NCI-H1930 (cell line): ENCODE results near the gene SLC35F4.
A peak's percentile ranks its signal among the peaks of the same experiment; 100 is the strongest.
"Not testable (repeated sequence)": the region's sequence is repeated elsewhere in the genome, so short reads cannot be mapped to it uniquely, and the experiment has no call there.

Experiments
- DNase-seq, 2 experiments: peaks; one replicate each; lab custom pipeline; 2025; lab: John Stamatoyannopoulos, UW

SLC35F4 gene

DNA sequence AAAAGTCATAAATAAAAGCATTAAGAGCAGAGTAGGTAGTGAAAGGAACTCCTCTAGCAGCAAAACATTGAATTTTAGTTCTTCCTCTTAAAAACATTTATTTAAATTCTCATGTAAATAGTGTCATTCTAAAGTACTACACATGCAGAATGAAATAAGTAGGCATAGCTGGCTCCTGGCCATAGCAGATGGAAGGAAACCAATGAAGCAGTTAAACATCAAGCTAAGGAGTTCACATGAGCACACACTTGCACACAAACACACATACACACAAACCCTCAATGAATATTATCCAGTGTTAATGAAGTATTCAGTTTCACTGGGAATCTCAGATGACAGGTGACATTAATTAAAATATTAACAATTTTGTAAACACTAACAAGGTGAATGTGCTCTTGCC is 69.3 kb downstream of the SLC35F4 start:
- DNase-seq = no peak

DNA sequence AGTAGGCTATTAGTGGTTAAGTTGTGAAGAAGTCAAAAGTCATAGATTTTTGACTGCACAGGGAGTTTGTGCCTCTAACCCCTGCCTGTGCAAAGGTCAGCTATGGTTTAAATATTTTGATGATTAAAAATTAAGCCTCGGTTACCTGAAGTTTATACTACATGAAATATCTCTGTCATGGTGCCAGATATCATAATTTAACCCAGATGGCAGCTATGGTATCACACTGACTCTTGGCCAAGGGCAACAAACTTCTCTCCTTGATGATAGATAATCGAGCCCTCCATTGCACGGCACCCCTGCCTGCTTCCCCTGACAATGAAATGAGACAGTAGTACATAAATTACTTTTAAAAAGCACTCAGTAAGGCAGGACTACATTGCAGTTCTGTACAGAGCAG is 80.8 kb downstream of the SLC35F4 start:
- DNase-seq = no peak

DNA sequence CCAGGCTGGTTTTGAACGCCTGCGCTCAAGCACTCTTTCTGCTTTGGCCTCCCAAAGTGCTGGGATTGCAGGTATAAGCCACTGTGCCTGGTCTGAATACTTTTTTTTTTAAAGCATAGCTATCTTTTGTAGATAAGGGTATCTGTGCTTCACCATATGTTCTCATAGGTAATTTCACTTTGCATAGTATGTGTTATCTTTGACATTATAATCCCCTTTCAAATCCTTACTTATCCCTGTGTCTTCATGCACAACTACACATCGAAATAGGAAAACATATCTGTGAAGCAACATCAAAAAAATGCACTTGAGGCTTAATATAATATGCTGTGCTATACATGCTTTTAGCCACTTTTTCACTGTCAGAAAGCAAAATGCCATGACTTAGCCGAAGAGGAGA is 94.1 kb downstream of the SLC35F4 start:
- DNase-seq = no peak

DNA sequence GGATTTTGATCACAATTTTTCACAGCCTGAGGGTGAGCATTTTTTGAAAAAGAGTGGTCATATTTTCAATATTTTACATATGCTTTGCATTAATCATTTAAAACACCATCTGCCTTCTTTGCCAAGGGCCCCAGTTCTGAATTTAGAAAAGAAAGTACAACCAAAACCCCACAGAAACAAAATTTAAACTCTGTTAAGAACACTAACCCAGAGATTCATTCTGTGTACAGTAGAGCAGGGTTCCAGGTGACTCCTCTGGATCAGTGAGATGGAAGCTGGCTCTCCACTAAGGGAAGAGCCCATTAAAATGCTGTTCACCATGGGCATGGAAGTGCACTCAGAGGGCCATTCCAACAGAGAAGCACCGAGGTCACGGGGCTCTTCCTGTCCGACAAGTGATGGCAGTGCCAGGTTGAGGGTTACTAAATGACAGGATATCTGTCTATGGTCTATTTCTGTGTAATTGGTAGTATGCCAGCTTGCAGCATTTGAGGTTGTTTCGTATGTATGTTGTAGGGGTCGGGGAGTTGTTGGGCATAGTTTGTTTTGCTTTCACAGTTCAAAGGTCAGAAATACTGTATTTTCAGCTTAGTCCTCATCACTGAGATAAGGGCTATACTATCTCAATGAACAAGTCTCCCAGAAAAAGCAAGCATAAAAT is 95.9 kb downstream of the SLC35F4 start:
- DNase-seq = no peak

DNA sequence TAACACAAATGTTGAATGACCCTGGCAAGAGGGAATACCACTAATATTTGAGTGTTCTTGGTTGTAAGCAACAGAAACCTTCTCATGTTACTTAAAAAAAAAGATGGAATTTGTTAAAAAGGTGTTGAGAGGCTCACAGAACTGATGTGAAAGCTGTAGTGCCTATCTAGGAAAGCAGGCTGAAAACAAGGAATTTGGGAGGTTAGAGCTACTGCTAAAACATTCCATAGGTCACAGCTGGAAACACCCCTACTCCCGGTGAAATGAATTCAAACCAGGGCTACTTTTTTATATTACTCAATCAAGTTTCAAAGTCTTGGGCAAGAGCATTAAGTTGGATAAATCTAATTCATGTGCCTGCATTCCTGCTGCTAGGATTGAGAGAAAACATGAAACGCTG is 104.1 kb downstream of the SLC35F4 start:
- DNase-seq = no peak

DNA sequence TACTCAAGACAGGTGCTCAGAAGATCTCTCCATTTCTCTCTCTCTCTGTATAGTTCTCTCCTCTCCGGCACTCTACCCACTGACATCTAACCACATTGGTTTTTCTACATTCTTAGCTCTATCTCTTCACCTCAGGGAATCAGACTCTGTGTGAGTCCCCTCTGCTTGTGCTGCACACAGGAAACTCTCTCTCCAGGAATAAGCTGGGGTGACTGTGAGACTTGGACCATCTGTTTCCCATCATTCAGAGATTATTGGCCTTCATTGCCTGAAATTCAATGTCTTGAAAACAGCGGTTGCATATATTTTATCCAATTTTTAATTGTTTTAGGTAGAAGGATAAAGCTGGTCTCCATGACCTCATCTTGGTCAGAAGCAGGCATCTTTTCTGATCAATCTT is 105.0 kb downstream of the SLC35F4 start:
- DNase-seq = no peak

DNA sequence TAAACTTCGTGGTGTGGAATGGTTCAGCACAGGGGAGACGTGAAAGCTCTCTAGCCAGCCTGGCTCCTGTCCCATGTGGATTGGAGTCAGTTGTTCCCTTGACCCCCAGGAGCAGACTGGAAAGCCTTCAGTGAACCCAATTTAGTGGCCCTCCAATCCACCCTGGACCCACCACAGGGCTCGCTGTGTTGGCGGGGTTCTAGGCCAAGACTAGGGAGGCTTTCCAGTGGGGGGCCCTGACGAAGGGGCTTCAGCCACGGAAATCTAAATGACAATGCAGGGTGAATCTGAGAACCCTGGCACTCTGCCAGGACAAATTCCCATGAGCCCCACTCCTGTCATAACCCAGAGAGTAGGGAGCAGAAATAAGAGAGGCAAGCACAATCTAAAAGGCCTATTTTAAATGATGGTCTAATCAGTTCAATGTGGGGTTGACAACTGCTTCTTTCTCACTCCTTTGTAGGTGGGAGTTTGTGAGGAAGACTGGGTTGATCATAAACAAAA is 110.8 kb downstream of the SLC35F4 start:
- DNase-seq = peak in 1 of 2 experiments; percentile 28

DNA sequence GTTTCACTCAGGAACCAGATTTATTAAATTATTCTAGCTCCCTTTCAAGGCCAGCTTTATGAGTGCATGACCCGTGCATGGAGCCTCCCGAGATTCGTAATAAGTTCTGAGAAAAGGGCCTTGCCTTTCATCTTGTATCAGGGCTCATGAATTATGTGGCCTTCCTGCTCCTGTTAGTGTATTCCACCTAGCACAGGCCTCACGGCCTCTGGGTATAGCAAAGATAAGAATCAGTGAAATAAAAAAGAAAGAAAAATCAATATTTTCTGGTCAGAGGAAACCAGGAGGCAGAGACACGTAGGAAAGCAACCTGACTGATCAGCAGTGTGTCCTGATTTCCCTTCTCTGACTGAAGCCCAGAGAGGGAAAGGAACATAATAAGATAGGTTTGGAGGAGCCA is 111.4 kb downstream of the SLC35F4 start:
- no peak for DNase-seq

DNA sequence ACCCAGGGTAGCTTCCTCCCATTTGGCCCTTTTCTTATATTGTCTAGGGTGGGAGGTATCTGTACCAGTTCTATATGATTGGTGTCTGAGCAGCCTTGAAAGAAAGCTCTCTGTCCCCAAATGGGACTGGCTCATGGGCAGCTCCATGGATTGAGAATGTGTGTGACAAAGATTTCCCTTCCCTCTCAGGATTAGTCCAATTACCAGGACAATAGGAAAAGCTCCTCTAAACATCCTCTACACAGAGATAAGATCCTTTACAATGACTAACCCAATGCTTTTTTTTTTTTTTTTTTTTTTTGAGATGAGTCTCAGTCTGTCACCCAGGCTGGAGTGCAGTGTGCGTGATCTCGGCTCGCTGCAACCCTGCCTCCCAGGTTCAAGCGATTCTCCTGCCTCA is 112.1 kb downstream of the SLC35F4 start:
- no peak for DNase-seq

DNA sequence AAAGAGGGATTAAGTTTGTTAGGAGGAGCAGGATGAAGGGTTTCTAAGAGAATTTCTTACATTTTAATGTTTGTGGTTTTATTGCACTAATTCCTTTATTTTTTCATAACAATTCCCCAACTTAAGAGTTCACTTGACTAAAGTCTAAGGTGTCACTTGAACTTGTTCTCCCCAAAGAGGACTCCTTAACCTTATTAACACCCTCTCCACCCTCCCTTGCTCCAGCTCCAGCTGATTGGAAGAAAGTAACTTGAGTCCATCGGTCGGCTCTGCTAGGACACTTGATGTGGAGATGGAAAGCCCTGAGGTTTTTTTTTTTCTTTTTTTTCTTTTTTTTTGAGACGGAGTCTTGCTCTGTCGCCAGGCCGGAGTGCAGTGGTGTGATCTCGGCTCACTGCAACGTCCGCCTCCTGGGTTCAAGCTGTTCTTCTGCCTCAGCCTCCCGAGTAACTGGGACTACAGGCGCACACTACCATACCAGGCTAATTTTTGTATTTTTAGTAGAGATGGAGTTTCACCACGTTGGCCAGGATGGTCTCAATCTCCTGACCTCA is 113.7 kb downstream of the SLC35F4 start:
- not testable (repeated sequence) for DNase-seq

DNA sequence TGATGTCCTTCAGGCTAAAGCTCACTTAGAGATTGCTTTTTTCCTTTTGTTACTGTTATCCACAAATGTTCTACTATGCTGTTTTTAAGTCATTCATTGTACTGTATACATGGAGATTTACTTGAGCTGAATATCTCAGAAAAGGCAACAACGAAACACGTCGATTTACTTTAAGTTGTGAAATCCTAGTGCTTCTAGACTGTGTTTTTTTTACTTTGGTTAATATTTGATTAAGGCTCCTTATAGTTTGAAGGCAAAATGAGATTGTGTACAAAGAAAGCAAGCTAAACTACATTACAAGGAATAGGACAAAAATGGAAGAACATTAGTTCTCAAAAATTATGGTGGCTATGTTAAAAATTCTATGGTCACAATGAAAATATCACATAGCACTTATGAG is 114.5 kb downstream of the SLC35F4 start:
- no peak for DNase-seq

DNA sequence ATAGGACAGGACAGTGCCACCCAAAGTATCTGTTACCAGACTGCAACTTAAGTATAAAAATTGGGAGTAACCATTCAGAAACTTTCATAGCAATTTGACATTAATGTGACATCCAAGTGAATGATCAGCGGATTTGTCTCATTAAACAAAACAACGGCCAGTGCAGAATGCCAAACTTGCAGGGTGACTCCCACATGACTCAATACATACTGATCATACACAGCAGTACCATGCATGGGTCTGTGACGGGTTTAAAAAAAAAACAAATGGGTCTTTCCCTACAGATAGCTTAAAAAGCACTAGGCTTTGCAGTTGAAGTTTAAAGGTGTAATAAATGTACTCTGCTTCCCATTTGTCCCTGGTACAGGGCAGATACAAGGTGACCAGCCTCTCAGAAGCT is 116.6 kb downstream of the SLC35F4 start:
- no peak for DNase-seq

DNA sequence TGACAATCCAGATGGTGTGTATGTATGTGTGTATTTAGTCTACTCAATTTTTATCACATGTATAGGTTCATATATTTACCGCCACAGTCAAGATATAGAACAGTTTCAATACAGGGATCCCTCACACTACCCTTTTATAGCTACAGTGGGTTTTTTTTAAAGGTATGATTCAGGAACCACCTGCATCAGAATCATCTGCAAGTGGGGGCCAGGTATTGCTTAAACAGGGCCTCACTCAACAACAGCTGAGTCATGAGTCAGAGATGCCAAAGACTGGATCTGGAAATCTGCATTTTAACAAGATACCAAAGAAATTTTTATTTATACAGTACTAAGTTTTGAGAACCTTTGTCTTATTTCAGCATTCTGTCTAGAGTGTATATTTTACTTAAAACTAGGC is 117.6 kb downstream of the SLC35F4 start:
- DNase-seq = no peak

DNA sequence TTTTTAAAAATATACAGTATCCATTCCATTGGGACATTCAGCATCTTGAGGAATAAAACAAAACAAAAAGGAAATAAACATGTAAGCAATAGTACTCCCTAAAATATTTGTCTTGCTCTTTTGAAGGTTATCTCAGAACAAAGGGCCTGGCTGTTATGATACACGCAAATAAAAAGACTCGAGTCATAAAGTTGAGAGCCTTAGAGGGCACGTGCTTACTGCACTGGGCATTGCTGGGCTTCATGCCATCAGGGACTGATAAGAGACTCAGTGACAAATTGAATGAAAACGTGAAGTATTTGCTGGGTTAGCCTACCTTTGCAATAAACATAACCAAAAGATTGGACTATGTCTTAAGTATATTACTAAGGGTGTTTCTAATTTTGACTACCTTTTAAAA is 118.9 kb downstream of the SLC35F4 start:
- DNase-seq = no peak

DNA sequence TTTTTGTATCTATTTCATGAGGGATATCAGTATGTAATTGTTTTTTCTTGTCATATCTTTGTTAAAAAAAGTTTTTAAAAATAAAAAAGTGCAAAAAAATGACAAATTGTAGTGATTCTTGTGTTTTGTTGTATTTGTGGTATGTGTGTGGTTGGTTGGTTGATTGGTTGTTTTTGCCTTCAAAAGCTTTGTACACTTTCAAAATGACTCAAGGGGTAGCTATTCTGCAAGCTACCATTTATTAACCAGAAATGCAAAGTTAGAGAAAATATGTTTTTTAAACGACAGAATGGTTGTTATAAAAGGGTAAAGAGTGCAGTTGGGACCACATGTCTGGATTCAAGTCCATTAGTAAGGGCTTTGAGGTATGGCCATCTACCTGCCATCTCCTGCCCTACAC is 119.3 kb downstream of the SLC35F4 start:
- no peak for DNase-seq

DNA sequence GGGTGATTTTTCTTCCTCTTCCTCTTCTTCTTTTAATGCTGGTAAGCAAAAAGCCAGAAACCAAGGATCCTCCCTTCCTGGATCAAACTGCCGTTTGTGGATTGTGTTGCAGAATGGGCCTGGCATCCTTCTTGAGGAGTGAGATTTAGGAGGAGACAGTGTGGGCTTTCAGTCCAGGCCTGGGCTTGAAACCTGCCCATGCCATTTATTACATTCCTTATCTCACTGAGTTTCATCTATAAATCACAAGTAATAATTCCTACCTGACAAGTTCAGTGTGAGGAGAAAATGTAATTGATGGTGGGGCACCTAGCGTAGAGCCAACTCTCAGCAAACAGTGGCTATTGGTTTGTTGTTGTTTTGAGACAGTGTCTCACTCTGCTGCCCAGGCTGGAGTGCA is 126.4 kb downstream of the SLC35F4 start:
- DNase-seq = no peak

DNA sequence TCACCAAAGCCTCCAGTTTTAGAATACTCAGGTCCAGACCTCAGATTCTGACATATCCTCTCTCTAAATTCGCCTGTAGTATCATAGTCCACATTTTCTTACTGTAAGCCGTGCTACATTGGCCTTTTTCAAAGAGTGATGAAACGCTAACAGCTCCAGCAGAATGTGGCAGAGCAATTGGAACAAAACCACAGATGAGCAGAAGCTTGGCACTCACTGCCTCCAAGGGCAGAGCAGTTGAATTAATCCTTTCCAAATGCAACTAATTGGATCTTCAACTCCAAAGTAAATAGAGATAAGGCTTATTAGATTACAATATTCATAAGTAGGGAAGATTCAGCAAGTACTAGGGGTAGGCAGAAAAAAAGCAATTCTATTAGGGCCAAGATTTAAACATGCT is 128.3 kb downstream of the SLC35F4 start:
- no peak for DNase-seq

DNA sequence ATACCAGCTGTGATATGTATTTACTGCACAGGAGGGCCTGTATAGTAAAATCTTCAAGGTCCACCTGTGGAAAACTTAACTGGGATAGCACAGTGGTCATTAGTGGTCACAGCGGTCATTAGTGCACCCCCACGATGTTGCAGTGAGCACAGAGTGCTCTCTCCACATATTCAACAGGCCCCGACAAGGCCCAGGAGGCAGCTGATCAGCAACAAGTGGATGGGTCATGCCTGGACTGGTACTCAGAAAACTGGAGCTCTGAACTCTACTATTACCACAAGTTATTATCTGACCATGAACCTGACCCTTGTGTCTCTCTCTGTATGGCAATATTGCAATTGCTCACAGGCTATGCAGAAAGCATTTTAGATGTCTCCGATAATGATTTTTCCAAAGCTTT is 129.5 kb downstream of the SLC35F4 start:
- no peak for DNase-seq

DNA sequence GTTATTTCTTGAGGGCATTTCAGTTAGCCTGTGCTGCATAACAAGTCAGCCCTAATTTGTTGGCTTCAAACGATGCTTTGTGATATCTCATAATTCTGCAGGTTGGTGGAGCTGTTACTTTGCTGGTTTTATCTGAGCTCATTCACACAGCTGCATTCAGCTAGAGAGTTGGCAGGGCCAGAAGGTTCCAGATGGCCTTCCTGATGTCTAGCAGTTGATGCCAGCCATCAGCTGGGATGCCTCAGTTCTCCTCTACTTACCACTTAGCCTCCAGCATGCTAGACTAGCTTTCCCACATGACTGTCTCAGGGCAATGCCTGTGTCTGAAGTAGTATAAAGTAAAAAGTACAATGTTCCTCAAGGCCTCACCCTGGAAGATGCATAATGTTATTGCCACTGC is 130.6 kb downstream of the SLC35F4 start:
- DNase-seq = no peak

DNA sequence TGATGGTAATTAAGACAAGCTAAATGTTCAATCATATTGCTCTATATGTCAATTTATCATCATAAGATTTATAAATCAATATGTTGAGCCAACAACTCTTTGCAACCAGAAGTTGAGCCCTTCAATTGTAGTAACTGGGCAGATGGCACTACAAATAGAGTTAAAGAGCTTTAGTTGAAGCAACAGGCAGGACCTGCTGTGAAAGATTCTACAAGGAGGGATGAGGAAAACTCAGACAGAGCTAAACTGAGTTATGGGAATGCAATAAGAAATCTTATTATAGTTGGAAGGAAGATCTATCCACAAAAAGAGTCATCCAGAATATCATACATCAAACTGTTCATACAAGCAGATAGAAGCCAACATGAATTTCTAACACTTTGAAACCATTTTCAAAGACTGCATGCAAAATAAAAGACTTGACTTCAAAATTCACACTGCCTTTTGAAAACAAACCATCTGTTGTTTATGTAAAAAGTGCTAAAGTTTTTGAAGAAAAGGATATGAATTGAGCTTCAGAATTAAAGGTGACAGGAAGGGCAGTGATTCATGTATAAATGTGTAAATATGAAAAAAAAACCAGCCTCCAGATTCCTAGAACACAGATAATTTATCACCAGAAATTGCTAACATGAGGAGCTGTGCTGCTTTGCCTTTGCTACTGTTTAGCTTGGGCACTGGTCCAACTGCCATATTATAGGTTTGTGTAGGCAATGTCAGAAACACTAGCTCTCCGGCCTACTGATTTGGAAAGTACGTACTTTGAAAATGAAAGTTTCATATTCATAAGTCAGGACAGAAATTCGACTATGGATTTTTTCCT is 133.2 kb downstream of the SLC35F4 start:
- DNase-seq = no peak

DNA sequence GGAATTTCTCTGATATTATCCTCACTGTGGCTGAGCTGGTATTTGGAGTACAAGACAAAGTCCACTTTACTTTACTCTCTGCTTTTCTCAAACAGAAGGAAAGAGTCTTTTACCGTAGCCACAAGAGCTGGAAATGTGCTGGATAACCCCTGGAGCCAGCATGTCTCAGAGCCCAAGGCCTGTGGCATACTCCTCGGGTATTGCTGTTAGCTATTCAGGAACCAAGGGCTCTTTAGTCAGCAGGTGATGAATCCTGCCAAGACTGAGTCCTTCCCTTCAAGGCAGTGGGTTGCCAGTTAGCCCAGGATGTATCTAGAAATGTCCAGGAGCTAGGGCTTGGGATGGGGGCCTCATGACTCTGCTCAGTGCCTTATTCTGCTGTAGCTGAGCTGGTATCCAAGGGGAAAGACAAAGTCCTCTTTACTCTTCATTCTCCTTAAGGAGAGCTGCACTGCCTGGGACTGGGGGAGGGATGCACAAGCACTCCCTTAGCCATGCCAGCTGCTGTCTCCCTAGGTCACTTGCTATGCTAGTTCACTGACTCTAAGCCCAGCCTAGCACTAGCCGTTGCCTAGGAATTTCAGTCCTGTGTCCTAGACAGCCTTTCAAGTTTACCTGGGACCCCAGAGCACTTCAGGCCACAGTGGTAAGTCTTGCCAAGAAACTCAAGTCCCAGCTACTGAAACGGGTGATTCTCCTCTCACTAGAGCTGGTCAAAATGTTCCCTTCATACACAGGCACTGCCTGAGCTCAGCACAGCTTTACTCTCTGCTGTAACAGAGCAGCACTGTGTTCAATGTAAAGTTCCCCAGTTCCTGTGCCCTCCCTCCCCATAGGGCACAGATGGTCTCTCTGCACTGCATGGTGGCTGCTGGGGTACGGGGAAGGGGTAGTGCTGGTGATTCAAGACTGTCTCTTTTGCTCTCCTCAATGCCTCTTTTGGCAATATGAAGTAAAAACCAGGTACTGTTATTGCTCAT is 136.4 kb downstream of the SLC35F4 start:
- no peak for DNase-seq
